Esophagus squamous epithelium (tissue), 4 donors: Measurements from ENCODE around the gene FANK1.
"Not testable (repeated sequence)": the region's sequence is repeated elsewhere in the genome, so short reads cannot be mapped to it uniquely, and the experiment has no call there.

ENCODE experiments used
- POLR2A ChIP-seq, 4 donors: fragments of 450-650 bp; IDR thresholded peaks; one replicate each; pipeline ENCODE4 v1.6.1; 2017; ENCODE audit warnings: antibody characterized with exemption in 4 of 4, mild to moderate bottlenecking in 4 of 4, moderate library complexity in 3 of 4
- TF ChIP-seq, protein P1 (sequence below), 6 experiments: fragments of 450-650 bp in 4 of 6; fragments of 200-600 bp in 2 of 6; sonication (generic) in 2 of 6; IDR thresholded peaks; one replicate each; pipeline ENCODE4 v1.5.1; 2016 to 2019; ENCODE audit warnings: antibody characterized with exemption in 6 of 6, mild to moderate bottlenecking in 4 of 6, moderate library complexity in 4 of 6

DNA sequence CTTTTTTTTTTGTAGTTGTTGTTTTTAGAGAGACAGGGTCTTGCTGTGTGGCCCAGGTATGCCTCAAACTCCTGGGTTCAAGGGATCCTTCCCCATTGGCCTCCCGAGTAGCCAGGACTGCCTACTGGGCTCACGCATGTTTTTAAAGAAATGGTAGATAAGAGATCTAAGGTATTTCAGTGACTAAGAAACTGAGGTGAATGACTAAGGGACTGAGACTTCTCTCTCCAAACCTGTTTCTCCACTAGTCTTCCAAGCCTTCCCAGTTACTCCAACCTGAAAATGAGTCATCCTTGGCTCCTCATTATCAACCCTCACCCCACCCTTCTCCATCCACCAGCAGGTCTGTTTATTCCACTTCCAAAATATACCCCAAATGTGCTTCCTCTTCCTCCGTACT lies 4.6 kb downstream of the FANK1 start:
- not testable (repeated sequence) for TF ChIP-seq POLR2A (IDR thresholded peaks at IDR 0.05)
- TF ChIP-seq, protein P1, sequence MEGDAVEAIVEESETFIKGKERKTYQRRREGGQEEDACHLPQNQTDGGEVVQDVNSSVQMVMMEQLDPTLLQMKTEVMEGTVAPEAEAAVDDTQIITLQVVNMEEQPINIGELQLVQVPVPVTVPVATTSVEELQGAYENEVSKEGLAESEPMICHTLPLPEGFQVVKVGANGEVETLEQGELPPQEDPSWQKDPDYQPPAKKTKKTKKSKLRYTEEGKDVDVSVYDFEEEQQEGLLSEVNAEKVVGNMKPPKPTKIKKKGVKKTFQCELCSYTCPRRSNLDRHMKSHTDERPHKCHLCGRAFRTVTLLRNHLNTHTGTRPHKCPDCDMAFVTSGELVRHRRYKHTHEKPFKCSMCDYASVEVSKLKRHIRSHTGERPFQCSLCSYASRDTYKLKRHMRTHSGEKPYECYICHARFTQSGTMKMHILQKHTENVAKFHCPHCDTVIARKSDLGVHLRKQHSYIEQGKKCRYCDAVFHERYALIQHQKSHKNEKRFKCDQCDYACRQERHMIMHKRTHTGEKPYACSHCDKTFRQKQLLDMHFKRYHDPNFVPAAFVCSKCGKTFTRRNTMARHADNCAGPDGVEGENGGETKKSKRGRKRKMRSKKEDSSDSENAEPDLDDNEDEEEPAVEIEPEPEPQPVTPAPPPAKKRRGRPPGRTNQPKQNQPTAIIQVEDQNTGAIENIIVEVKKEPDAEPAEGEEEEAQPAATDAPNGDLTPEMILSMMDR (IDR thresholded peaks at IDR 0.05) = not testable (repeated sequence)
